Peyer's patch (tissue), 4 donors: Measurements from ENCODE around the gene SCN1A.

Source experiments
- POLR2A ChIP-seq, 2 donors: fragments of 450-650 bp; IDR thresholded peaks; one replicate each; pipeline ENCODE4 v1.5.1; 2017; ENCODE audit warnings: antibody characterized with exemption in 2 of 2, mild to moderate bottlenecking in 2 of 2, moderate library complexity in 2 of 2
- TF ChIP-seq, protein P1 (sequence below), 6 experiments: fragments of 450-650 bp in 4 of 6; fragments of 200-600 bp in 2 of 6; sonication (generic) in 1 of 6; IDR thresholded peaks; one replicate each; pipeline ENCODE4 v1.5.1; 2017 to 2019; ENCODE audit warnings: antibody characterized with exemption in 6 of 6, mild to moderate bottlenecking in 3 of 6, moderate library complexity in 1 of 6

GRCh38 chr2:166112193-166112605, 15.6 kb downstream of the SCN1A start:
- TF ChIP-seq, protein P1, sequence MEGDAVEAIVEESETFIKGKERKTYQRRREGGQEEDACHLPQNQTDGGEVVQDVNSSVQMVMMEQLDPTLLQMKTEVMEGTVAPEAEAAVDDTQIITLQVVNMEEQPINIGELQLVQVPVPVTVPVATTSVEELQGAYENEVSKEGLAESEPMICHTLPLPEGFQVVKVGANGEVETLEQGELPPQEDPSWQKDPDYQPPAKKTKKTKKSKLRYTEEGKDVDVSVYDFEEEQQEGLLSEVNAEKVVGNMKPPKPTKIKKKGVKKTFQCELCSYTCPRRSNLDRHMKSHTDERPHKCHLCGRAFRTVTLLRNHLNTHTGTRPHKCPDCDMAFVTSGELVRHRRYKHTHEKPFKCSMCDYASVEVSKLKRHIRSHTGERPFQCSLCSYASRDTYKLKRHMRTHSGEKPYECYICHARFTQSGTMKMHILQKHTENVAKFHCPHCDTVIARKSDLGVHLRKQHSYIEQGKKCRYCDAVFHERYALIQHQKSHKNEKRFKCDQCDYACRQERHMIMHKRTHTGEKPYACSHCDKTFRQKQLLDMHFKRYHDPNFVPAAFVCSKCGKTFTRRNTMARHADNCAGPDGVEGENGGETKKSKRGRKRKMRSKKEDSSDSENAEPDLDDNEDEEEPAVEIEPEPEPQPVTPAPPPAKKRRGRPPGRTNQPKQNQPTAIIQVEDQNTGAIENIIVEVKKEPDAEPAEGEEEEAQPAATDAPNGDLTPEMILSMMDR (IDR thresholded peaks at IDR 0.05), result no peak
- TF ChIP-seq POLR2A (IDR thresholded peaks at IDR 0.05), result no peak
